Glutamatergic neuron (in vitro differentiated cells): Measurements from ENCODE around the gene NTSR1. TPM values are rescaled to one million over a fixed set of nuclear protein-coding genes. Genes with fewer than 3 reads are reported as not detected.
"Not testable (repeated sequence)": the region's sequence is repeated elsewhere in the genome, so short reads cannot be mapped to it uniquely, and the experiment has no call there.

Source experiments
- DNase-seq: peaks from one replicate; pipeline ENCODE4 v3.0.0; 2022
- H3K27ac Mint-ChIP-seq: one replicate; pipeline ENCODE4 v1.8.0; 2020; ENCODE audit warnings: mild to moderate bottlenecking, mixed read lengths, inconsistent platforms; ENCODE audit not compliant: unreplicated experiment
- H3K27me3 Mint-ChIP-seq: one replicate; pipeline ENCODE4 v1.8.0; 2020; ENCODE audit warnings: mild to moderate bottlenecking, moderate library complexity, mixed read lengths, inconsistent platforms; ENCODE audit not compliant: unreplicated experiment
- H3K36me3 Mint-ChIP-seq: one replicate; pipeline ENCODE4 v1.8.0; 2020; ENCODE audit warnings: mild to moderate bottlenecking, mixed read lengths, inconsistent platforms; ENCODE audit not compliant: unreplicated experiment
- H3K4me1 Mint-ChIP-seq: one replicate; pipeline ENCODE4 v1.8.0; 2020; ENCODE audit warnings: mild to moderate bottlenecking, low read depth, mixed read lengths, inconsistent platforms; ENCODE audit not compliant: unreplicated experiment
- H3K4me3 Mint-ChIP-seq: one replicate; pipeline ENCODE4 v1.8.0; 2020; ENCODE audit warnings: mild to moderate bottlenecking, mixed read lengths, inconsistent platforms; ENCODE audit not compliant: unreplicated experiment
- H3K9me3 Mint-ChIP-seq: one replicate; pipeline ENCODE4 v1.8.0; 2020; ENCODE audit warnings: mild to moderate bottlenecking, moderate library complexity, mixed read lengths, inconsistent platforms; ENCODE audit not compliant: unreplicated experiment
- CTCF ChIP-seq: fragments of 200-600 bp; sonication (generic); IDR thresholded peaks from one replicate; pipeline ENCODE4 v1.5.0; 2021; ENCODE audit not compliant: partially characterized antibody, unreplicated experiment
- total RNA-seq: library from RNA; stranded (reverse); fragmentation: NEBNext Ultra II Directional; extraction: Animal tissue kit (Norgen Biotek cat#: 25700); gene quantifications from one replicate; pipeline ENCODE4 v1.2.1, GENCODE V29; 2021; ENCODE audit not compliant: unreplicated experiment

Gene NTSR1
- total RNA-seq, 1 donor from 2014 or later: 4.0 TPM

- peaks cover 12% of the 10 kb centered on the region for H3K9me3 Mint-ChIP-seq
- peaks cover 19% of the 10 kb centered on the region for H3K4me1 Mint-ChIP-seq
- peaks cover 7% of the 10 kb centered on the region for H3K27me3 Mint-ChIP-seq
- DNase-seq: no peak
- H3K27ac Mint-ChIP-seq: no peak overlapping the region
- H3K4me3 Mint-ChIP-seq: no peak overlapping the region
- TF ChIP-seq CTCF: no peak
- H3K36me3 Mint-ChIP-seq: peaks cover 22% of the 10 kb centered on the region
Observed at GRCh38 chr20:62678553-62678952, 30.1 kb upstream of the NTSR1 start.

DNA sequence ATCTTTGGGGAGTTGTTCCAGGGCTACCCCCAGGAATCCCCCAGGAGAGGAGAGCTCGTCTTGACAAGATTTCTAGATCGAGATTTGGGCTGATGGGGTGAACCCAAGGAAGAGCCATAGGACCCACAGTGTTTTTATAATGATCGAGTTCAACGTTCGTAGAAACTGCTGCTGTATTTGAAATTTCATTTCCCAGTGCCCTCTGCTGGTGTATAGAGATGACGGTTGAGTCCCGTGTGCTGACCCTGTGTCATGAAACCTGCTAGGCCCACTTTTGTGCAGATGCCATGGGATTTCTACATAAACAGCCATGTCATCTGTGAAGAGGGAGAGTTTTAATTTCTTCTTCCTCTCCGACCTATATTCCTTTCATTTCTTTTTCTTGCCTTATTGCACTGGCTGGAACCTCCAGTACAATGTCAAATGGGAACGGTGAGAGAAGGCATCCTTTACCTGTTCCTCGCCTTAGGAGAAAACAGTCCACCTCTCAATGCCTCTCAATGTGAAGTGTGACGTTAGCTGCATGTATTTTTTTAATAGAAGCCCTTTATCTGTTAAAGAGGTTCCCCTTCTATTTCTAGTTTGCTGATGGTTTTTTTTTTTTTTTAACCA lies 28.6 kb upstream of the NTSR1 start:
- no peak for DNase-seq
- H3K27ac Mint-ChIP-seq: no peak overlapping the region
- peaks cover 17% of the 10 kb centered on the region for H3K4me1 Mint-ChIP-seq
- no peak overlapping the region for H3K4me3 Mint-ChIP-seq
- H3K36me3 Mint-ChIP-seq: peaks cover 22% of the 10 kb centered on the region
- no peak for TF ChIP-seq CTCF
- H3K27me3 Mint-ChIP-seq: peaks cover 3% of the 10 kb centered on the region
- peaks cover 8% of the 10 kb centered on the region for H3K9me3 Mint-ChIP-seq

- Mint-ChIP-seq H3K27ac (peak overlapping the region; percentile 43), H3K4me3 (no peak overlapping the region), H3K27me3 (peaks cover 5% of the 10 kb centered on the region), H3K36me3 (peaks cover 22% of the 10 kb centered on the region), H3K4me1 (peaks cover 23% of the 10 kb centered on the region), H3K9me3 (peaks cover 8% of the 10 kb centered on the region)
- DNase-seq: no peak
- no peak for TF ChIP-seq CTCF
Observed at GRCh38 chr20:62682912-62683517, 25.6 kb upstream of the NTSR1 start.

GRCh38 chr20:62683660-62684322 lies 24.8 kb upstream of the NTSR1 start:
- not testable (repeated sequence) for H3K4me3 Mint-ChIP-seq, H3K27ac Mint-ChIP-seq, DNase-seq, H3K9me3 Mint-ChIP-seq, H3K27me3 Mint-ChIP-seq
- Mint-ChIP-seq H3K36me3 (peaks cover 22% of the 10 kb centered on the region), H3K4me1 (peaks cover 29% of the 10 kb centered on the region)

GRCh38 chr20:62684981-62685380 lies 23.7 kb upstream of the NTSR1 start:
- no peak for DNase-seq
- H3K27me3 Mint-ChIP-seq: peaks cover 6% of the 10 kb centered on the region
- peaks cover 18% of the 10 kb centered on the region for H3K36me3 Mint-ChIP-seq
- no peak overlapping the region for H3K4me3 Mint-ChIP-seq
- H3K9me3 Mint-ChIP-seq: peaks cover 8% of the 10 kb centered on the region
- H3K27ac Mint-ChIP-seq: no peak overlapping the region
- H3K4me1 Mint-ChIP-seq: peaks cover 29% of the 10 kb centered on the region
- no peak for TF ChIP-seq CTCF
